Measurements from ENCODE around the gene ETV7.
A peak's percentile ranks its signal among the peaks of the same experiment; 100 is the strongest.
"Not testable (repeated sequence)": the region's sequence is repeated elsewhere in the genome, so short reads cannot be mapped to it uniquely, and the experiment has no call there.

The ETV7 gene

GRCh38 chr6:36364669-36365479 lies 22.6 kb downstream of the ETV7 start:
- Mint-ChIP-seq H3K4me1 (ENCODE audit: low read depth) (peaks cover 5% of the 10 kb centered on the region), H3K36me3 (ENCODE audit: low read depth) (no peaks in the 10 kb centered on the region), H3K27ac (no peak overlapping the region), H3K27me3 (ENCODE audit: low read depth) (no peaks in the 10 kb centered on the region), H3K4me3 (no peak overlapping the region), H3K9me3 (no peaks in the 10 kb centered on the region)
- DNase-seq (ENCODE audit: low spot score): peak; percentile 21

GRCh38 chr6:36364061-36364635 lies 23.3 kb downstream of the ETV7 start:
- not testable (repeated sequence) for H3K27me3 Mint-ChIP-seq (ENCODE audit: low read depth); H3K36me3 Mint-ChIP-seq (ENCODE audit: low read depth); H3K9me3 Mint-ChIP-seq; H3K4me1 Mint-ChIP-seq (ENCODE audit: low read depth); DNase-seq (ENCODE audit: low spot score); H3K27ac Mint-ChIP-seq; H3K4me3 Mint-ChIP-seq

DNA sequence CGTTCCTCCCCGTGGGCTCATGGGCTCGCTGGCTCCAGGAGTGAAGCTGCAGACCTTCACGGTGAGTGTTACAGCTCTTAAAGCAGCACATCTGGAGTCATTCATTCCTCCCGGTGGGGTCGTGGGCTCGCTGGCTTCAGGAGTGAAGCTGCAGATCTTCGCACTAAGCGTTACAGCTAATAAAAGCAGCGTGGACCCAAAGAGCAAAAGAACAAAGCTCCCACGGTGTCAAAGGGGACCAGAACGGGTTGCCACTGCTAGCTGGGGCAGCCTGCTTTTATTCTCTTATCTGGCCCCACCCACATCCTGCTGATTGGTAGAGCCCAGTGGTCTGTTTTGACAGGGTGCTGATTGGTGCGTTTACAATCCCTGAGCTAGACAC lies 24.1 kb downstream of the ETV7 start:
- H3K9me3 Mint-ChIP-seq; H3K4me1 Mint-ChIP-seq (ENCODE audit: low read depth); H3K36me3 Mint-ChIP-seq (ENCODE audit: low read depth); H3K27me3 Mint-ChIP-seq (ENCODE audit: low read depth); H3K4me3 Mint-ChIP-seq; DNase-seq (ENCODE audit: low spot score); H3K27ac Mint-ChIP-seq: not testable (repeated sequence)

- Mint-ChIP-seq H3K4me1 (ENCODE audit: low read depth) (peaks cover 15% of the 10 kb centered on the region), H3K27ac (no peak overlapping the region), H3K4me3 (no peak overlapping the region), H3K9me3 (no peaks in the 10 kb centered on the region), H3K36me3 (ENCODE audit: low read depth) (no peaks in the 10 kb centered on the region), H3K27me3 (ENCODE audit: low read depth) (peaks cover 1% of the 10 kb centered on the region)
- no peak for DNase-seq (ENCODE audit: low spot score)
Observed at GRCh38 chr6:36362551-36363370, 24.7 kb downstream of the ETV7 start.

GRCh38 chr6:36361071-36361470 lies 26.4 kb downstream of the ETV7 start:
- Mint-ChIP-seq H3K27me3 (ENCODE audit: low read depth) (peaks cover 10% of the 10 kb centered on the region), H3K36me3 (ENCODE audit: low read depth) (no peaks in the 10 kb centered on the region), H3K4me1 (ENCODE audit: low read depth) (peaks cover 24% of the 10 kb centered on the region), H3K27ac (no peak overlapping the region), H3K9me3 (no peaks in the 10 kb centered on the region), H3K4me3 (no peak overlapping the region)
- no peak for DNase-seq (ENCODE audit: low spot score)

GRCh38 chr6:36360241-36361054 lies 27.0 kb downstream of the ETV7 start:
- Mint-ChIP-seq H3K36me3 (ENCODE audit: low read depth) (no peaks in the 10 kb centered on the region), H3K4me3 (no peak overlapping the region), H3K27ac (no peak overlapping the region), H3K27me3 (ENCODE audit: low read depth) (peaks cover 13% of the 10 kb centered on the region), H3K9me3 (no peaks in the 10 kb centered on the region), H3K4me1 (ENCODE audit: low read depth) (peaks cover 28% of the 10 kb centered on the region)
- peak; percentile 57 for DNase-seq (ENCODE audit: low spot score)

GRCh38 chr6:36358226-36358915 lies 29.1 kb downstream of the ETV7 start:
- Mint-ChIP-seq H3K4me3 (no peak overlapping the region), H3K27ac (no peak overlapping the region), H3K9me3 (no peaks in the 10 kb centered on the region), H3K36me3 (ENCODE audit: low read depth) (no peaks in the 10 kb centered on the region), H3K27me3 (ENCODE audit: low read depth) (peaks cover 29% of the 10 kb centered on the region), H3K4me1 (ENCODE audit: low read depth) (peaks cover 26% of the 10 kb centered on the region)
- no peak for DNase-seq (ENCODE audit: low spot score)

DNA sequence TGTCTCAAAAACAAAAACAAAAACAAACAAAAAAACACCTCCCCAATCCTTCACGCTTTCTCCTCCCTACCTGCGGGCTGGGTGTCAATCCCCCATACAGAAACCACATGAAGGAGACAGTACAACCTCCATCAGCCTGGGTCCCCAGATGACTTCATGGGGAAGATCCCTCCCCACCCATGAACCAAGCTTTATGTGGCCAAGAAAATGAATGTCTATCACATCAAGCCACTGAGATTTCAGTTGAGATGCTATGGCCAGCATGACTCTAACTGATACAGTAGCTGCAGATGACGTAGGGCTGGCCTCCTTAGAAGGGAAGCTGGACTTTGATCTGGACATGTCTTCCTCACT lies 29.6 kb downstream of the ETV7 start:
- H3K4me3 Mint-ChIP-seq: no peak overlapping the region
- H3K27me3 Mint-ChIP-seq (ENCODE audit: low read depth): peaks cover 30% of the 10 kb centered on the region
- no peaks in the 10 kb centered on the region for H3K36me3 Mint-ChIP-seq (ENCODE audit: low read depth)
- peaks cover 3% of the 10 kb centered on the region for H3K9me3 Mint-ChIP-seq
- no peak overlapping the region for H3K27ac Mint-ChIP-seq
- H3K4me1 Mint-ChIP-seq (ENCODE audit: low read depth): peaks cover 26% of the 10 kb centered on the region
- peak; percentile 36 for DNase-seq (ENCODE audit: low spot score)

- H3K27ac Mint-ChIP-seq: no peak overlapping the region
- H3K4me3 Mint-ChIP-seq: no peak overlapping the region
- no peak for DNase-seq (ENCODE audit: low spot score)
Observed at GRCh38 chr6:36355819-36356218, 31.6 kb downstream of the ETV7 start.

GRCh38 chr6:36353411-36353915 lies 34.0 kb downstream of the ETV7 start:
- H3K27ac Mint-ChIP-seq: no peak overlapping the region
- peaks cover 19% of the 10 kb centered on the region for H3K4me1 Mint-ChIP-seq (ENCODE audit: low read depth)
- no peaks in the 10 kb centered on the region for H3K36me3 Mint-ChIP-seq (ENCODE audit: low read depth)
- no peak overlapping the region for H3K4me3 Mint-ChIP-seq
- no peak for DNase-seq (ENCODE audit: low spot score)
- H3K27me3 Mint-ChIP-seq (ENCODE audit: low read depth): peaks cover 43% of the 10 kb centered on the region
- peaks cover 7% of the 10 kb centered on the region for H3K9me3 Mint-ChIP-seq

More at GRCh38 chr6:36355819-36356218, 31.6 kb downstream of the ETV7 start:
- Mint-ChIP-seq H3K9me3 (peaks cover 7% of the 10 kb centered on the region), H3K27me3 (ENCODE audit: low read depth) (peaks cover 32% of the 10 kb centered on the region), H3K36me3 (ENCODE audit: low read depth) (no peaks in the 10 kb centered on the region), H3K4me1 (ENCODE audit: low read depth) (peaks cover 26% of the 10 kb centered on the region)

DNA sequence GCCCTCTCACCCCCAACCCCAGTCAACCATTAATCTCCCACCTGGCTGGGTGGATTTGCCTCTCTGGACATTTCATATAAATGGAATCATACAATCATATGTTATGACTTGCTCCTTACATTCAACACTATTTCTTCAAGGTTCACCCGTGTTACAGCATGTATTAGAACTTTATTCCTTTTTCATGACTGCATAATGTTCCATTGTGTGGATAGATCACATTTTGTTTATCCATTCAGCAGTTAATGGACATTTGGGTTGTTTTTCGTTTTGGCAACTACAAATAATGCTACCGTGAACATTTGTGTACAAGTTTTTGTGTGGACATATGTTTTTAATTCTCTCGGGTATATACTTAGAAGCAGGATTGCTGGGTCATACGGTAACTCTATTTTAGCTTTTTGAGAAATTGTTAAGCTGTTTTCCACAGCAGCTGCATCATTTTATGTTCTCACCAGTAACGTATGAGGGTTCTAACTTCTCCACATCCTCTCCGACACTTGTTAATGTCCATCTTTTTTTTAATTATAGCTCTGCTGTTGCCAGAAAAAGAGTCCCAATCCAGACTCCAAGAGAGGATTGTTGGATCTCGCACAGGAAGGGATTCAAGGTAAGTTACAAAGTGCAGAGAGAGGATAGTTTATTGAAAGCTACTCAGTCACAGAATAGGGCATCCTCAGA lies 34.9 kb downstream of the ETV7 start:
- no peak overlapping the region for H3K4me3 Mint-ChIP-seq
- no peak overlapping the region for H3K27ac Mint-ChIP-seq
- H3K36me3 Mint-ChIP-seq (ENCODE audit: low read depth): no peaks in the 10 kb centered on the region
- H3K9me3 Mint-ChIP-seq: peaks cover 7% of the 10 kb centered on the region
- H3K27me3 Mint-ChIP-seq (ENCODE audit: low read depth): peaks cover 45% of the 10 kb centered on the region
- peaks cover 13% of the 10 kb centered on the region for H3K4me1 Mint-ChIP-seq (ENCODE audit: low read depth)
- DNase-seq (ENCODE audit: low spot score): no peak

GRCh38 chr6:36350681-36351571 lies 36.5 kb downstream of the ETV7 start:
- no peak for DNase-seq (ENCODE audit: low spot score)
- no peaks in the 10 kb centered on the region for H3K36me3 Mint-ChIP-seq (ENCODE audit: low read depth)
- no peak overlapping the region for H3K27ac Mint-ChIP-seq
- peaks cover 36% of the 10 kb centered on the region for H3K27me3 Mint-ChIP-seq (ENCODE audit: low read depth)
- H3K4me3 Mint-ChIP-seq: no peak overlapping the region
- peaks cover 4% of the 10 kb centered on the region for H3K4me1 Mint-ChIP-seq (ENCODE audit: low read depth)
- peaks cover 7% of the 10 kb centered on the region for H3K9me3 Mint-ChIP-seq

Measured in T-helper 2 cell treated with Interferon-gamma antibody and Interleukin-4, amounts not matched to agents 5 μg/mL and 100 μg/mL, for 36 hours (primary cell).